ENCODE results near the gene FCN1. TPM values are rescaled to one million over a fixed set of nuclear protein-coding genes. Genes with fewer than 3 reads are reported as not detected.

FCN1 gene
- total RNA-seq, 2 experiments from 2014 or later: not detected

DNA sequence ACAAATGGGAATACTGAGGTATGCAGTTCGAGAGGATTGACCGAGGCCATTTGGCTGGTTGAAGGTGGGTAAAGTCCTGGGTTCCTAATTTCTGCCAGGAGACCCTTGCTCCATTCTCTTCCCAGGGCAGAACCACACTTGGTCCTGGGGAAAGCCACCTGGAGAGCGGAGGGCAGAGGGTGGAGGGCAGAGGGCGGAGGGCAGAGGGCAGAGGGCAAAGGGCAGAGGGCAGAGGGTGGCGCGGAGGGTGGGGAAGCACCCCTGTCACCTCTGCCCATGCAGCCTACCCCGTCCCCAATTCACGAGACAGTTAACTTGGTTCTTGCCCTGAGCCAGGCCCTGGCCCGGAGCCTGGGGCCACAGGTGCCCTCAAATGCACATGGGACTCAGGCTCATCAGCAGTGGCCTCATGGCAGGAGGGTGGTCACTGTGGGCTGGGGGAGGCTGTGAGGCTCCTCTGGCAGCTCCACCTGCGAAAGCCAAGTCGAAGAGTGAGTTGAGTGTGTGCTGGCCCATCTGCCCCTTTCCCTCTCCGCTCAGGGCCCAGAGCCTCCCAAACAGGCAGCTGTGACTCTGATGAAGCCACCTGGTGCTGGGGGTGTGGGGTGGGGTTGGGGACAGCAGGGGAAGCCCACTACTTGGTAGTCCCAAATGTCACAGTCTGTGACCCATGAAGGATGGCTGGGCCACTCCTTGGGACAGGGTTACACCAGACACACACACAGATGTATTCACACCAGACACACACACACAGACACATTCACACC lies 28.0 kb upstream of the FCN1 start:
- Mint-ChIP-seq H3K27me3 (no peaks in the 10 kb centered on the region), H3K36me3 (ENCODE audit: low read depth) (no peaks in the 10 kb centered on the region), H3K27ac (no peak overlapping the region), H3K9me3 (no peaks in the 10 kb centered on the region), H3K4me3 (no peak overlapping the region), H3K4me1 (no peaks in the 10 kb centered on the region)
- DNase-seq: no peak
- CTCF ChIA-PET: no interaction called here
- POLR2A ChIA-PET: no interaction called here

DNA sequence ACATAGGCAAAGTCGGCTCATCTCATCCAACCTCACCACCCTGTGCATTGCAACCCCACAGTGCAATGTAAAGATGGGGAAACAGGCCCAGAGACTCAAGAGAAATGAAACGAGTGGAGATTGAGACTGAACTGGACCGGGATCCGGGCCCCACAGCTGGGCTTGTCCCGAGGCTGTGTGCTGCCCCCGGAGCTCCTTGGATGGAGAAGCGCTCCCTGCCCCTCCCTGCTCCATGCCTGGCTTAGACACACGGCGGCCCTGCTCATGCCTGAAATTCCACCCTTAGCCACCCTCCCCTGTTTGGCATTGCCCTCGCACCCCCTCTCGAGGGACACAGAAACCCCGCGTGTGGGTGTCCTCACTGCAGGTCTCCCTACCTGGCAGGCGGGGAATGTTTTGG lies 27.2 kb upstream of the FCN1 start:
- Mint-ChIP-seq H3K4me3 (no peak overlapping the region), H3K27me3 (no peaks in the 10 kb centered on the region), H3K27ac (no peak overlapping the region), H3K36me3 (ENCODE audit: low read depth) (no peaks in the 10 kb centered on the region), H3K4me1 (no peaks in the 10 kb centered on the region), H3K9me3 (no peaks in the 10 kb centered on the region)
- no peak for DNase-seq
- ChIA-PET POLR2A (no interaction called here), CTCF (no interaction called here)

DNA sequence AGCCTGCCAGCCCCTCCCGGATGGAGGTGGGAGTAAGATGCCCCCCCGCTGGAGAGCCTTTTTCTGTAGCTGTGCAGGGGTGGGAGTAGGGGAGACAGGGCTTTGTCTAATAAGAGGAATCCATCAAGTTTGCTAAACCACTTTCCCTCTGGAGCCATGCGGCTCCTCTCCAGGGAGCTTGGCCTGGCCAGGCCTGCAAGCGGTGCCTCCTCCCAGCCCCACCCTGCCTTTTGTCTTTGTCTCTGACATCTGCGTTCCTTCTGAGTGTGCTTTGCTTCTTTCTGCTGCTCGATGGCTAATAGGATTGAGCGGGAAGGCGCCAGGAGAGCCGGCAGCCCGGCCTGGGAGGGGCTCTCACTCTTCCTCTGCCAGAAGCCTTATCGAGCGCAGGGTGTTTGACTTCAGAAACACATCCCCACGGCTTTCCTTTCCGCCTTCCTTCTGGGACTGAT lies 26.7 kb upstream of the FCN1 start:
- Mint-ChIP-seq H3K27me3 (no peaks in the 10 kb centered on the region), H3K36me3 (ENCODE audit: low read depth) (no peaks in the 10 kb centered on the region), H3K4me3 (no peak overlapping the region), H3K9me3 (no peaks in the 10 kb centered on the region), H3K27ac (no peak overlapping the region), H3K4me1 (no peaks in the 10 kb centered on the region)
- ChIA-PET POLR2A (no interaction called here), CTCF (no interaction called here)
- DNase-seq: no peak

- H3K27ac Mint-ChIP-seq: no peak overlapping the region
- no peak for DNase-seq
- no peaks in the 10 kb centered on the region for H3K9me3 Mint-ChIP-seq
- POLR2A ChIA-PET: no interaction called here
- no peaks in the 10 kb centered on the region for H3K4me1 Mint-ChIP-seq
- no peaks in the 10 kb centered on the region for H3K27me3 Mint-ChIP-seq
- no peak overlapping the region for H3K4me3 Mint-ChIP-seq
- no peaks in the 10 kb centered on the region for H3K36me3 Mint-ChIP-seq (ENCODE audit: low read depth)
- CTCF ChIA-PET: no interaction called here
These were observed 26.1 kb upstream of the FCN1 start for GRCh38 chr9:134943836-134944235.

DNA sequence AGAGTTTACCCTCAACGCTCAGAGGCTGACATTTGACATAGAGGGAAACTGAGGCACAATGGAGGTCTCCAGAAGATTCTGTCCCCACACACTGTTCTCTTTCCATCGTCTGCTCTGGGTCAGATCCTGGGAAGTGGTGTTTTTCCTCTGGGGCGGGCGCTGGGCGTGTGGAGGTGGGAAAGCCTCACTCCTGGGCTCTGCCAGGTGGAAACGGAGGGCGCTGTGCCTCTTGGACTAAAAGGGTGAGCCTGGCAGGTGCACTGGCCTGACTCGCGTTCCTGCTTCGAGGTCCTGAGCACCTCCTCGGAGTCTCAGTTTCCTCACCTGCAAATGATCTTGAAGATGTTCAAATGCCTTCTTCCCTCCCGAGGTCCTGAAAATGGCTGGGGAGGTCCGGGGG lies 25.7 kb upstream of the FCN1 start:
- H3K27ac Mint-ChIP-seq: no peak overlapping the region
- CTCF ChIA-PET: no interaction called here
- POLR2A ChIA-PET: no interaction called here
- H3K9me3 Mint-ChIP-seq: no peaks in the 10 kb centered on the region
- H3K4me3 Mint-ChIP-seq: no peak overlapping the region
- no peaks in the 10 kb centered on the region for H3K4me1 Mint-ChIP-seq
- H3K36me3 Mint-ChIP-seq (ENCODE audit: low read depth): no peaks in the 10 kb centered on the region
- no peak for DNase-seq
- H3K27me3 Mint-ChIP-seq: no peaks in the 10 kb centered on the region

DNA sequence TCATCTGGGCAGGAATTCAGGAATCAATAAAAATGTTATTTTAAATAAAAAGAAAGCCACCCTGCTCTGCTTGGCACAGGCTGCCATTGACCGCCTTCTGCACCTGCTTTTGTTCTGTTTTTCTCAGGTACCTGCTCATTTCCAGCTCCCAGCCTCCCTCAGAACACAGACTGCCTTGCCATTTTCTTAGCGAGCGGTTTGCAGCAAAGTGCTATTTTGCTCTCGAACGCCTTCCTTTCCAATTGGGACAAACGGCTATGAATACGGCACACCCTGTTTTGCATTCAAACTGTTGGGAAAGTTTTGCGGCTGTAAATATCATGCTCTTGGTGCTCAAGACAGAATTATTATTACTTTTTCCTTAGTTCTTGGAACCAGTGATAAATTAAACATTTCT lies 25.1 kb upstream of the FCN1 start:
- ChIA-PET CTCF (no interaction called here), POLR2A (no interaction called here)
- Mint-ChIP-seq H3K27ac (no peak overlapping the region), H3K4me3 (no peak overlapping the region), H3K4me1 (no peaks in the 10 kb centered on the region), H3K27me3 (no peaks in the 10 kb centered on the region), H3K36me3 (ENCODE audit: low read depth) (no peaks in the 10 kb centered on the region), H3K9me3 (no peaks in the 10 kb centered on the region)
- no peak for DNase-seq

DNA sequence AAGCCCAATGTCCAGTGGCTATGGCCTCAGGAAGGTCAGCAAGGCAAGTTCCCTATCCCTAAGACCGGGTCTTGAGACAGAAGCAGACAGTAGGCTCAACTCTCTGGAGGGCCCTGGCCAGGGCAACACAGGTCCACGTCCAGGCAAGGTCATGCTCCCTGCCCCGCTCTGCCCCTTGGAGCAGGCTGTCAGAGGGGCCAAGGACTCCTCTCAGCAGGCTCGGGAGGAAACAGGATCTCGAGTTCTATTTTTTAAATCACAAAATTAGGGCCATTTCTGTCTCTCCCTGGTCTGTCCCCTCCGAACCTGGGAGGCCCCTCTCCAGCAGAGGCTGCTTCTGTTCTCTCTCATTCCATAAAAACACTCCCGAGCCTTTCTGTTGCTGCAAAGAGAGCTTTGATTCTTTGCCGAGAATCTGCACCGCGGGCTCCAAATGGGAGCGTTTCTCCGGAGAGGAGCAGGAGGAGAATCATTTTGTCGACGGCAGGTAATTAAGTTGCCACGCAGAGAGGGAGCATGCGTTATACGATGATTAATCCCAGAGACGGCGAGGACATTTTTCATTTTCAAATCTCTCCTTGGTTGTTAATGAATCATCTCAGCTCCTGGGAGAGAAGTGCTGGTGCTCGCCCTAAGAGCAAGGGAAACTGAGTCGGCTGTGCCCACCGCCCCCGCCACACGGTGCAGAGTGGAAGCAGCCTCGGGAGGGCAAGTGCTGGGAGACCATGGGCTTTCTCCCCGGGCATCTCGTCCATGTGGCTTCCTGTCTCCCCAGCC lies 24.5 kb upstream of the FCN1 start:
- DNase-seq: no peak
- H3K36me3 Mint-ChIP-seq (ENCODE audit: low read depth): no peaks in the 10 kb centered on the region
- no peak overlapping the region for H3K27ac Mint-ChIP-seq
- no peaks in the 10 kb centered on the region for H3K9me3 Mint-ChIP-seq
- no peaks in the 10 kb centered on the region for H3K4me1 Mint-ChIP-seq
- no peak overlapping the region for H3K4me3 Mint-ChIP-seq
- ChIA-PET CTCF (no interaction called here), POLR2A (no interaction called here)
- H3K27me3 Mint-ChIP-seq: no peaks in the 10 kb centered on the region

- no peak for DNase-seq
- Mint-ChIP-seq H3K9me3 (no peaks in the 10 kb centered on the region), H3K27ac (no peak overlapping the region), H3K27me3 (no peaks in the 10 kb centered on the region), H3K4me1 (no peaks in the 10 kb centered on the region), H3K4me3 (no peak overlapping the region), H3K36me3 (ENCODE audit: low read depth) (no peaks in the 10 kb centered on the region)
- POLR2A ChIA-PET: no interaction called here
- CTCF ChIA-PET: no interaction called here
These were observed 22.8 kb upstream of the FCN1 start for GRCh38 chr9:134940236-134941208.

GRCh38 chr9:134939836-134940235 lies 22.1 kb upstream of the FCN1 start:
- Mint-ChIP-seq H3K27me3 (no peaks in the 10 kb centered on the region), H3K9me3 (no peaks in the 10 kb centered on the region), H3K36me3 (ENCODE audit: low read depth) (no peaks in the 10 kb centered on the region), H3K27ac (no peak overlapping the region), H3K4me1 (no peaks in the 10 kb centered on the region), H3K4me3 (no peak overlapping the region)
- POLR2A ChIA-PET: no interaction called here
- DNase-seq: no peak
- CTCF ChIA-PET: no interaction called here

DNA sequence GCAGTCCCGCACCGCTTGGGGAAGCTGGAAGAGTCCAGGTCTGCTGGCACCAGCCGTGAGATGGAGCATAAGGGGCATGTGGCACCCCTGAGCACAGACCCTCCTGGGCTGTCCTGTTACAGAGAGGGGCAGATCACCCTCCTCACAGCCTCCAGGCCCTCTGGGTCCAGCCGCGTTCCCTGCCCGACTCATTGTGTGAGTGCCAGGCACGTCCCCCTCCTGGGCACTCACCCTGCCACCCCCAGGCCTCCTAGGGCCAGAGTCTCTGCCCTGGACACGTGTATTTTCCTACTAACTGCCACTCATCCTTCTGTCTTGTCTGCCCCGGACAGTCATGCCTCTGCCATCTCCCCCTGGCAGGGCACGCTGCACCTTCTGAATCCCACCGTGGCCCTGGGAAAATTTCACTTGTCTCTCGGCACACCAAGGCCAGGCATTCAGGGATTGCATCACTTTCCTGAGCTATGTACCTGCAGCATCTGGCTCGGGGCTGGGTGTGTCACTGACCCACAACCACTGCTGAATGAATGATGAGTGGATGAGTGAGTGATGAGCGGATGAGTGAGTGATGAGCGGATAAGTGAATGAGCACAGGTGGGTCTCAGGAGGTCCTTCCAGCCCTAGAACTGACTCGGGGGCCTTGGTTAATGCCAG lies 21.5 kb upstream of the FCN1 start:
- Mint-ChIP-seq H3K4me1 (no peaks in the 10 kb centered on the region), H3K9me3 (no peaks in the 10 kb centered on the region), H3K36me3 (ENCODE audit: low read depth) (no peaks in the 10 kb centered on the region), H3K4me3 (no peak overlapping the region), H3K27me3 (no peaks in the 10 kb centered on the region), H3K27ac (no peak overlapping the region)
- ChIA-PET POLR2A (no interaction called here), CTCF (no interaction called here)
- DNase-seq: no peak

- ChIA-PET CTCF (no interaction called here), POLR2A (no interaction called here)
- Mint-ChIP-seq H3K27ac (no peak overlapping the region), H3K4me1 (no peaks in the 10 kb centered on the region), H3K27me3 (no peaks in the 10 kb centered on the region), H3K36me3 (ENCODE audit: low read depth) (no peaks in the 10 kb centered on the region), H3K9me3 (no peaks in the 10 kb centered on the region), H3K4me3 (no peak overlapping the region)
- no peak for DNase-seq
These were observed 20.8 kb upstream of the FCN1 start for GRCh38 chr9:134938346-134939079.

DNA sequence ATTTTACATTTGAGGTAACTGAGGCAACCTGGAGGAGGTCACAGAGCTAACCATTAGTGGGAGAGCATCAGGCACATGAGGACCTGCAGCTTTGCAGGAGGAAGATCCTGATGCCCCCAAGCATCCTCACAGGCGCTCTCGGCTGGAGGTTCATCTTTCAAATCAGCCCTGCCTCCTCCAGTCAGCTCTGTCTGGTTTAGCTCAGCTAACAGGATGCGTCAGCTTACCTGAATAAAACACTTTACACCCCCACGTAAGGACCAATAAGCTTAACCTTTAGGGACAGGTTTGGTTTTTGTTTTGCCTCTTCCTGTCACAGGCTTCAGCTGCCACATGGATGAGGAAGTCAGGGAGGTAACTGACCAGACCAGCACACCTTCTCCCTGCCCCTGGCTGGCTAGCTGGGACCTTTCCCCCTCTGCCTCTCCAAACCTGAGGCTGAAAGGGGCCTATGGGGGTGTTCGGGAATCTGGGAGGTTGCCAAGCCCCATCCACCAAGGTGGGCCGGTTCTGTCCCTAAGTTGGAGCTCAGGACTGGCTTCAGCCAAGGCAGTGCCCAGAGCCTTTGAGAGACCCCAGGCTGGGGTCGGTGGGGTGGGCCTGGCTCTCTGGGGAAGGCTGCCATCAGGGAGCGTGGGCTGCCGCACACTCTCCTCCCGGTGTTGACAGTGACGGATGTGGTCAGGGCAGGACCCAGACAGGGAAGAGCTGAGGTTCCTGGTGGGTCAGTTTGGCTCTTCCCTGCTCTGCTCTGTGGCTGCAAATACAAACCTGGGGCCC lies 20.0 kb upstream of the FCN1 start:
- Mint-ChIP-seq H3K4me1 (no peaks in the 10 kb centered on the region), H3K9me3 (no peaks in the 10 kb centered on the region), H3K27me3 (no peaks in the 10 kb centered on the region), H3K36me3 (ENCODE audit: low read depth) (no peaks in the 10 kb centered on the region), H3K4me3 (no peak overlapping the region), H3K27ac (no peak overlapping the region)
- POLR2A ChIA-PET: no interaction called here
- CTCF ChIA-PET: no interaction called here
- no peak for DNase-seq
